BE2C (cell line): Measurements from ENCODE around the gene CD2.

Experiments
- DNase-seq: peaks from one replicate; pipeline ENCODE4 v3.0.0-alpha.2; 2020
- H3K27me3 ChIP-seq: fragments of 250-450 bp; sonication (Bioruptor Pico); 2 replicates; pipeline ENCODE4 v1.5.1; 2020; ENCODE audit warnings: mild to moderate bottlenecking
- H3K36me3 ChIP-seq: fragments of 250-450 bp; sonication (Bioruptor Pico); 2 replicates; pipeline ENCODE4 v1.5.1; 2020; ENCODE audit warnings: mild to moderate bottlenecking
- H3K4me1 ChIP-seq: fragments of 250-450 bp; sonication (Bioruptor Pico); 2 replicates; pipeline ENCODE4 v1.5.1; 2020
- H3K4me3 ChIP-seq: 2 replicates; pipeline ENCODE4 v1.5.1; 2011; ENCODE audit warnings: low read depth, low read length
- H3K9me3 ChIP-seq: fragments of 250-450 bp; sonication (Bioruptor Pico); 2 replicates; pipeline ENCODE4 v1.5.1; 2020
- CTCF ChIP-seq: IDR thresholded peaks from 2 replicates; pipeline ENCODE4 v1.5.1; 2012; ENCODE audit warnings: mild to moderate bottlenecking, low read depth, low read length

Gene CD2

GRCh38 chr1:116795482-116795829, 41.2 kb downstream of the CD2 start:
- DNase-seq = no peak
- H3K27me3 ChIP-seq = peaks cover 6% of the 10 kb centered on the region; the same call in 1 of the 2 replicates
- TF ChIP-seq CTCF = no peak
- H3K36me3 ChIP-seq = no peaks in the 10 kb centered on the region
- no peak overlapping the region for H3K4me3 ChIP-seq
- H3K9me3 ChIP-seq = no peaks in the 10 kb centered on the region
- no peaks in the 10 kb centered on the region for H3K4me1 ChIP-seq

GRCh38 chr1:116804736-116805135, 50.5 kb downstream of the CD2 start:
- H3K4me1 ChIP-seq = no peaks in the 10 kb centered on the region
- no peak for DNase-seq
- H3K9me3 ChIP-seq = no peaks in the 10 kb centered on the region
- no peak overlapping the region for H3K4me3 ChIP-seq
- no peak for TF ChIP-seq CTCF
- no peaks in the 10 kb centered on the region for H3K27me3 ChIP-seq
- no peaks in the 10 kb centered on the region for H3K36me3 ChIP-seq

- TF ChIP-seq CTCF = no peak
Measured at GRCh38 chr1:116805398-116805797, 51.2 kb downstream of the CD2 start.

GRCh38 chr1:116806245-116806644, 52.0 kb downstream of the CD2 start:
- Histone ChIP-seq H3K36me3 (no peaks in the 10 kb centered on the region), H3K4me1 (no peaks in the 10 kb centered on the region), H3K27me3 (no peaks in the 10 kb centered on the region), H3K9me3 (no peaks in the 10 kb centered on the region), H3K4me3 (no peak overlapping the region)
- no peak for TF ChIP-seq CTCF
- DNase-seq = no peak

More at GRCh38 chr1:116805398-116805797, 51.2 kb downstream of the CD2 start:
- Histone ChIP-seq H3K36me3 (no peaks in the 10 kb centered on the region), H3K9me3 (no peaks in the 10 kb centered on the region), H3K27me3 (no peaks in the 10 kb centered on the region), H3K4me1 (no peaks in the 10 kb centered on the region), H3K4me3 (no peak overlapping the region)
- no peak for DNase-seq

- DNase-seq = no peak
- Histone ChIP-seq H3K4me1 (no peaks in the 10 kb centered on the region), H3K36me3 (no peaks in the 10 kb centered on the region), H3K9me3 (no peaks in the 10 kb centered on the region), H3K27me3 (no peaks in the 10 kb centered on the region), H3K4me3 (no peak overlapping the region)
- no peak for TF ChIP-seq CTCF
Measured at GRCh38 chr1:116806671-116807070, 52.4 kb downstream of the CD2 start.

GRCh38 chr1:116807394-116808199, 53.4 kb downstream of the CD2 start:
- Histone ChIP-seq H3K36me3 (no peaks in the 10 kb centered on the region), H3K4me1 (no peaks in the 10 kb centered on the region), H3K27me3 (no peaks in the 10 kb centered on the region), H3K9me3 (no peaks in the 10 kb centered on the region), H3K4me3 (no peak overlapping the region)
- TF ChIP-seq CTCF = no peak
- DNase-seq = no peak
